Nucleus accumbens (tissue), 56 donors: ENCODE measurements around the gene SDS.

Source experiments
- DNase-seq, 56 donors: peaks; one replicate each; lab custom pipeline; 2025; lab: John Stamatoyannopoulos, UW

SDS gene

GRCh38 chr12:113401066-113402000 lies 2.4 kb downstream of the SDS start:
- no peak for DNase-seq

GRCh38 chr12:113400362-113400761 lies 3.3 kb downstream of the SDS start:
- no peak for DNase-seq

- DNase-seq: no peak
These were observed 4.2 kb downstream of the SDS start for GRCh38 chr12:113399490-113399889.

- DNase-seq: no peak
These were observed 5.1 kb downstream of the SDS start for GRCh38 chr12:113398346-113399290.

- DNase-seq: peak in 1 of 56 donors; percentile 40
These were observed 6.0 kb downstream of the SDS start for GRCh38 chr12:113397497-113398197.

- peak in 46 of 56 donors; percentile 9 to 83 (median 55) for DNase-seq
These were observed 6.7 kb downstream of the SDS start for GRCh38 chr12:113396828-113397496.

GRCh38 chr12:113396200-113396599 lies 7.5 kb downstream of the SDS start:
- no peak for DNase-seq

GRCh38 chr12:113395119-113395518 lies 8.6 kb downstream of the SDS start:
- DNase-seq: no peak

- no peak for DNase-seq
These were observed 9.9 kb downstream of the SDS start for GRCh38 chr12:113393749-113394148.

GRCh38 chr12:113392988-113393579 lies 10.6 kb downstream of the SDS start:
- peak in 7 of 56 donors; percentile 11 to 35 (median 22) for DNase-seq

GRCh38 chr12:113392520-113392919 lies 11.2 kb downstream of the SDS start:
- DNase-seq: no peak

- DNase-seq: no peak
These were observed 11.9 kb downstream of the SDS start for GRCh38 chr12:113391650-113392337.

GRCh38 chr12:113391145-113391544 lies 12.5 kb downstream of the SDS start:
- DNase-seq: no peak

GRCh38 chr12:113390064-113391043 lies 13.3 kb downstream of the SDS start:
- no peak for DNase-seq

GRCh38 chr12:113388351-113388750 lies 15.3 kb downstream of the SDS start:
- no peak for DNase-seq

GRCh38 chr12:113387631-113388030 lies 16.1 kb downstream of the SDS start:
- DNase-seq: no peak

- no peak for DNase-seq
These were observed 16.7 kb downstream of the SDS start for GRCh38 chr12:113386866-113387566.
